ENCODE measurements around the gene OMD. TPM values are rescaled to one million over a fixed set of nuclear protein-coding genes. Genes with fewer than 3 reads are reported as not detected.

The OMD gene
- total RNA-seq, 1 donor from 2014 or later: not detected

- no peaks in the 10 kb centered on the region for H3K9me3 Mint-ChIP-seq
- Histone ChIP-seq H3K4me3 (no peak overlapping the region), H3K79me2 (ENCODE audit: low read depth) (no peaks in the 10 kb centered on the region), H3F3A (ENCODE audit: low read depth) (no peaks in the 10 kb centered on the region), H3K27me3 (no peaks in the 10 kb centered on the region), H3K4me2 (no peak overlapping the region), H2AFZ (replicated peaks) (no peak overlapping the region), H3K36me3 (no peaks in the 10 kb centered on the region), H4K20me1 (ENCODE audit: low read depth) (no peaks in the 10 kb centered on the region), H3K27ac (no peak overlapping the region), H3K9ac (no peak overlapping the region), H3K9me3 (ENCODE audit: low read depth) (no peaks in the 10 kb centered on the region), H3K4me1 (no peaks in the 10 kb centered on the region)
- H3K27ac Mint-ChIP-seq: no peak overlapping the region
- H3K4me3 Mint-ChIP-seq: no peak overlapping the region
- H3K4me1 Mint-ChIP-seq: no peaks in the 10 kb centered on the region
- H3K27me3 Mint-ChIP-seq (ENCODE audit: insufficient read depth, low read depth): no peaks in the 10 kb centered on the region
- no peak for TF ChIP-seq CTCF (IDR thresholded peaks at IDR 0.05)
- TF ChIP-seq EZH2 (IDR thresholded peaks at IDR 0.05): no peak
- no peak for TF ChIP-seq EZH2phosphoT487 (IDR thresholded peaks at IDR 0.05)
- no peak for DNase-seq (ENCODE audit: low spot score)
- H3K36me3 Mint-ChIP-seq: no peaks in the 10 kb centered on the region
Observed at GRCh38 chr9:92457576-92457975, 33.3 kb upstream of the OMD start.

GRCh38 chr9:92455217-92455616 is 30.9 kb upstream of the OMD start:
- H3K36me3 ChIP-seq: no peaks in the 10 kb centered on the region
- H3K4me2 ChIP-seq: no peak overlapping the region
- no peak overlapping the region for H3K4me3 Mint-ChIP-seq
- DNase-seq (ENCODE audit: low spot score): peak; percentile 8
- no peak overlapping the region for H3K4me3 ChIP-seq
- H3K9ac ChIP-seq: no peak overlapping the region
- no peaks in the 10 kb centered on the region for H3K9me3 ChIP-seq (ENCODE audit: low read depth)
- no peak overlapping the region for H2AFZ ChIP-seq (replicated peaks)
- no peak overlapping the region for H3K27ac ChIP-seq
- no peaks in the 10 kb centered on the region for H3K27me3 Mint-ChIP-seq (ENCODE audit: insufficient read depth, low read depth)
- TF ChIP-seq EZH2 (IDR thresholded peaks at IDR 0.05) (no peak), EZH2phosphoT487 (IDR thresholded peaks at IDR 0.05) (no peak), CTCF (IDR thresholded peaks at IDR 0.05) (peak; percentile 50)
- H4K20me1 ChIP-seq (ENCODE audit: low read depth): no peaks in the 10 kb centered on the region
- H3K27me3 ChIP-seq: no peaks in the 10 kb centered on the region
- no peaks in the 10 kb centered on the region for H3K9me3 Mint-ChIP-seq
- H3K4me1 ChIP-seq: no peaks in the 10 kb centered on the region
- H3K27ac Mint-ChIP-seq: no peak overlapping the region
- no peaks in the 10 kb centered on the region for H3K4me1 Mint-ChIP-seq
- no peaks in the 10 kb centered on the region for H3K36me3 Mint-ChIP-seq
- H3F3A ChIP-seq (ENCODE audit: low read depth): no peaks in the 10 kb centered on the region
- no peaks in the 10 kb centered on the region for H3K79me2 ChIP-seq (ENCODE audit: low read depth)

- H3K9me3 ChIP-seq (ENCODE audit: low read depth): no peaks in the 10 kb centered on the region
- H4K20me1 ChIP-seq (ENCODE audit: low read depth): no peaks in the 10 kb centered on the region
- Mint-ChIP-seq H3K9me3 (no peaks in the 10 kb centered on the region), H3K27ac (no peak overlapping the region), H3K36me3 (no peaks in the 10 kb centered on the region), H3K4me1 (no peaks in the 10 kb centered on the region), H3K4me3 (no peak overlapping the region), H3K27me3 (ENCODE audit: insufficient read depth, low read depth) (no peaks in the 10 kb centered on the region)
- H3K27ac ChIP-seq: no peak overlapping the region
- H3K36me3 ChIP-seq: no peaks in the 10 kb centered on the region
- no peak overlapping the region for H2AFZ ChIP-seq (replicated peaks)
- DNase-seq (ENCODE audit: low spot score): no peak
- no peaks in the 10 kb centered on the region for H3F3A ChIP-seq (ENCODE audit: low read depth)
- no peaks in the 10 kb centered on the region for H3K27me3 ChIP-seq
- H3K4me3 ChIP-seq: no peak overlapping the region
- no peak overlapping the region for H3K9ac ChIP-seq
- no peak for TF ChIP-seq EZH2 (IDR thresholded peaks at IDR 0.05)
- no peak for TF ChIP-seq CTCF (IDR thresholded peaks at IDR 0.05)
- TF ChIP-seq EZH2phosphoT487 (IDR thresholded peaks at IDR 0.05): no peak
- H3K79me2 ChIP-seq (ENCODE audit: low read depth): no peaks in the 10 kb centered on the region
- H3K4me1 ChIP-seq: no peaks in the 10 kb centered on the region
- no peak overlapping the region for H3K4me2 ChIP-seq
Observed at GRCh38 chr9:92446536-92446935, 22.3 kb upstream of the OMD start.

All from neural progenitor cell (in vitro differentiated cells).